HepG2 (cell line): ENCODE measurements around the gene ANKS1A. TPM values are rescaled to one million over a fixed set of nuclear protein-coding genes. Genes with fewer than 3 reads are reported as not detected.

Experiments used
- ARHGAP35 ChIP-seq: sonication (generic); formaldehyde crosslinking; IDR thresholded peaks from 2 replicates; pipeline ENCODE4 v1.9.0; 2022; ENCODE audit warnings: mild to moderate bottlenecking, inconsistent platforms, moderate library complexity, missing genetic modification reagents, borderline replicate concordance
- ATAD3A ChIP-seq: sonication (generic); formaldehyde crosslinking; IDR thresholded peaks from 2 replicates; pipeline ENCODE4 v1.4.0; 2020; ENCODE audit warnings: missing genetic modification reagents
- ELK4 ChIP-seq: sonication (generic); formaldehyde crosslinking; IDR thresholded peaks from 2 replicates; pipeline ENCODE4 v1.9.0; 2021; ENCODE audit warnings: missing genetic modification reagents, borderline replicate concordance
- FOSL2 ChIP-seq: sonication (generic); formaldehyde crosslinking; IDR thresholded peaks from 2 replicates; pipeline ENCODE4 v1.4.0; 2020; ENCODE audit warnings: missing genetic modification reagents
- HMGXB3 ChIP-seq: sonication (generic); formaldehyde crosslinking; IDR thresholded peaks from 2 replicates; pipeline ENCODE4 v1.4.0; 2020; ENCODE audit warnings: missing genetic modification reagents, borderline replicate concordance
- HOXA3 ChIP-seq: sonication (generic); formaldehyde crosslinking; IDR thresholded peaks from 2 replicates; pipeline ENCODE4 v1.5.0; 2020; ENCODE audit warnings: missing genetic modification reagents
- KDM2A ChIP-seq: sonication (generic); formaldehyde crosslinking; IDR thresholded peaks from 2 replicates; pipeline ENCODE4 v1.4.0; 2020; ENCODE audit warnings: low read depth, missing genetic modification reagents, borderline replicate concordance
- MED13 ChIP-seq: sonication (generic); formaldehyde crosslinking; IDR thresholded peaks from 2 replicates; pipeline ENCODE4 v1.5.0; 2020; ENCODE audit warnings: missing genetic modification reagents
- MIXL1 ChIP-seq: IDR thresholded peaks from 2 replicates; pipeline ENCODE4 v1.6.1; 2016
- NFYB ChIP-seq: sonication (generic); formaldehyde crosslinking; IDR thresholded peaks from 2 replicates; pipeline ENCODE4 v1.4.0; 2020; ENCODE audit warnings: missing genetic modification reagents
- RCOR2 ChIP-seq: IDR thresholded peaks from 2 replicates; pipeline ENCODE4 v1.6.1; 2016; ENCODE audit warnings: missing biosample characterization, missing genetic modification reagents
- RXRA ChIP-seq: sonication (generic); formaldehyde crosslinking; IDR thresholded peaks from 2 replicates; pipeline ENCODE4 v1.5.1; 2020; ENCODE audit warnings: missing genetic modification reagents
- SKI ChIP-seq: fragments of 450-650 bp; IDR thresholded peaks from one replicate; pipeline ENCODE4 v1.6.1; 2018; ENCODE audit warnings: mild to moderate bottlenecking; ENCODE audit not compliant: partially characterized antibody
- SMAD1 ChIP-seq: sonication (generic); formaldehyde crosslinking; IDR thresholded peaks from 2 replicates; pipeline ENCODE4 v1.4.0; 2020; ENCODE audit warnings: missing genetic modification reagents, low read depth, mild to moderate bottlenecking, borderline replicate concordance
- SPEN ChIP-seq: sonication (generic); formaldehyde crosslinking; IDR thresholded peaks from 2 replicates; pipeline ENCODE4 v1.5.1; 2020; ENCODE audit warnings: low read depth, mild to moderate bottlenecking, missing genetic modification reagents
- TFDP2 ChIP-seq: sonication (generic); formaldehyde crosslinking; IDR thresholded peaks from 2 replicates; pipeline ENCODE4 v1.4.0; 2020; ENCODE audit warnings: missing genetic modification reagents
- YY1 ChIP-seq: IDR thresholded peaks from 2 replicates; pipeline ENCODE4 v1.6.1; 2011; ENCODE audit warnings: low read length, low read depth, moderate library complexity, mild to moderate bottlenecking; ENCODE audit not compliant: insufficient read depth, insufficient replicate concordance
- ZC3H4 ChIP-seq: sonication (generic); formaldehyde crosslinking; IDR thresholded peaks from 2 replicates; pipeline ENCODE4 v1.4.0; 2020; ENCODE audit warnings: missing genetic modification reagents, borderline replicate concordance
- ZFP36L2 ChIP-seq: sonication (generic); formaldehyde crosslinking; IDR thresholded peaks from 2 replicates; pipeline ENCODE4 v1.4.0; 2020; ENCODE audit warnings: missing genetic modification reagents
- ZMAT5 ChIP-seq: sonication (generic); formaldehyde crosslinking; IDR thresholded peaks from 2 replicates; pipeline ENCODE4 v1.5.0; 2020; ENCODE audit warnings: mild to moderate bottlenecking, low read depth, missing genetic modification reagents, borderline replicate concordance
- ZNF143 ChIP-seq: sonication (generic); formaldehyde crosslinking; IDR thresholded peaks from 2 replicates; pipeline ENCODE4 v1.4.0; 2020; ENCODE audit warnings: missing genetic modification reagents
- ZNF563 ChIP-seq: sonication (generic); formaldehyde crosslinking; IDR thresholded peaks from 2 replicates; pipeline ENCODE4 v1.8.0; 2022; ENCODE audit warnings: mild to moderate bottlenecking, moderate library complexity, missing genetic modification reagents
- ZNF615 ChIP-seq: sonication (generic); formaldehyde crosslinking; IDR thresholded peaks from 2 replicates; pipeline ENCODE4 v1.5.0; 2020; ENCODE audit warnings: mild to moderate bottlenecking, missing genetic modification reagents, borderline replicate concordance
- ZSCAN21 ChIP-seq: sonication (generic); formaldehyde crosslinking; IDR thresholded peaks from 2 replicates; pipeline ENCODE4 v1.8.0; 2022; ENCODE audit warnings: mild to moderate bottlenecking, missing genetic modification reagents, moderate library complexity, borderline replicate concordance
- polyA plus RNA-seq, 8 experiments: library from polyadenylated mRNA; depleted of rRNA in 3 of 8; stranded (reverse) in 7 of 8; unstranded in 1 of 8; fragments of >200 nt; fragmentation: Illumina TruSeq in 4 of 8; extraction: Trizol in 4 of 8; gene quantifications; 2 replicates each; pipeline versions ENCODE4 v1.2.1 to v1.2.3, GENCODE V29; 2011 to 2016; ENCODE audit warnings: low read depth in 4 of 8, missing spikeins in 1 of 8, mixed read lengths in 1 of 8; ENCODE audit not compliant: insufficient read depth in 1 of 8
- total RNA-seq, 5 experiments: library from RNA; depleted of rRNA; stranded (reverse); fragments of >200 nt; fragmentation: Illumina TruSeq; extraction: Trizol; gene quantifications; 2 replicates each; pipeline ENCODE4 v1.2.3, GENCODE V29; 2016; ENCODE audit warnings: low read depth in 1 of 5

ANKS1A gene
- total and polyA plus RNA-seq, 2 of the 13 experiments (the other 11 are each of a cell fraction or from before 2014, with no cell fraction given): 7.2 to 15.1 TPM

GRCh38 chr6:34887753-34888513, 1.1 kb upstream of the ANKS1A start, which contains the start of gene TAF11 (continued):
- peak; percentile 98 for TF ChIP-seq TFDP2 (CRISPR knock-in tag)
- TF ChIP-seq KDM2A: peak; percentile 98
- 0 out of 2 replicates have a peak, but pooled peaks have one; percentile 27 for TF ChIP-seq RCOR2
- TF ChIP-seq ATAD3A (CRISPR knock-in tag): no peak
- TF ChIP-seq ZNF563 (CRISPR knock-in tag): peak; percentile 86
- peak; percentile 80 for TF ChIP-seq FOSL2
- TF ChIP-seq ELK4 (CRISPR knock-in tag): no peak; the same call in 1 of the 2 replicates
- TF ChIP-seq ZNF615 (CRISPR knock-in tag): no peak
- TF ChIP-seq MED13 (CRISPR knock-in tag): 0 out of 2 replicates have a peak, but pooled peaks have one; percentile 28
- peak; percentile 27; the same call in 1 of the 2 replicates for TF ChIP-seq ZFP36L2 (CRISPR knock-in tag)
- TF ChIP-seq ZSCAN21: no peak
- TF ChIP-seq MIXL1: peak; percentile 90
- peak; percentile 73 for TF ChIP-seq RXRA (CRISPR knock-in tag)
- no peak for TF ChIP-seq SKI
- TF ChIP-seq SMAD1 (CRISPR knock-in tag): no peak
- TF ChIP-seq NFYB: peak; percentile 68
- TF ChIP-seq ZMAT5 (CRISPR knock-in tag): no peak
- TF ChIP-seq HMGXB3 (CRISPR knock-in tag): peak; percentile 93
- TF ChIP-seq HOXA3 (CRISPR knock-in tag): peak; percentile 98
- TF ChIP-seq ZNF143: no peak
- TF ChIP-seq ARHGAP35 (CRISPR knock-in tag): peak; percentile 63; the same call in 1 of the 2 replicates
- TF ChIP-seq ZC3H4 (CRISPR knock-in tag): 0 out of 2 replicates have a peak, but pooled peaks have one; percentile 83
- TF ChIP-seq YY1: peak; percentile 85
- TF ChIP-seq SPEN (CRISPR knock-in tag): peak; percentile 98
